ENCODE data around the gene SPSB4.

The SPSB4 gene

DNA sequence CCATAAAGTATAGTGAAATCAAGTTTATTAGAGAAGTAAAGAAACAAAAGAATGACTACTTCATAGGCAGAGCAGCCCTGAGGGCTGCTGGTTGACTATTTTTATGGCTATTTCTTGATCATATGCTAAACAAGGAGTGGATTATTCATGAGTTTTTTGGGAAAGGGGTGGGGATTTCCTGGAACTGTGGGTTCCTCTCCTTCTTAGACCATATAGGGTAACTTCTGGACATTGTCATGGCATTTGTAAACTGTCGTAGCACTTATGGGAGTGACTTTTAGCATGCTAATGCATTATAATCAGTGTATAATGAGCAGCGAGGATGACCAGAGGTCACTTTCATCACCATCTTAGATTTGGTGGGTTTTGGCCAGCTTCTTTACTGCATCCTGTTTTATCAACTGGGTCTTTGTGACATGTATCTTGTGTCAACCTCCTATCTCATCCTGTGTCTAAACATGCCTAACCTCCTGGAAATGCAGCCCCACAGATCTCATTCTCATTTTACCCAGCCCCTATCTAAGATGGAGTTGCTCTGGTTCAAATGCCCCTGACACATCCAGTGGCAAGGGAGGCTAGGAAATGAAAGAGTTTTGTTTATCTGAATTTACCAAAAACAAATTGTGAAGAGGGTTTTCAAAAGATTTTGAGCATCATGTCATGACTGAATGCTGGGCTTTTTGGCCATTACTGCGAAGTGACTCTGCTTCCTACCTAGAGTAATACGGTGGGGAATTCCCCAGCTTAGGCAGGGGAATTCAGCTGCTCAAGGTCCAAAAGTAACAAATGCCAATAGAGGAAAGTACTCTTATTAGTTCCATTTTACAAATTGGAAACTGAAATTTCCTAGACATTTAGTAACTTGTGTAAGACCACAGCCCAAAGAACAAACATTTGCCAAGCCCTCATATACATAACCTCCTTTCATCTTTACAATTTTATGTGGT is 6.2 kb upstream of the SPSB4 start:
- DNase-seq (ENCODE audit: low read depth), result no peak
- no peak overlapping the region for H3K4me3 ChIP-seq (ENCODE audit: low read depth, low read length)
- TF ChIP-seq, protein P1, sequence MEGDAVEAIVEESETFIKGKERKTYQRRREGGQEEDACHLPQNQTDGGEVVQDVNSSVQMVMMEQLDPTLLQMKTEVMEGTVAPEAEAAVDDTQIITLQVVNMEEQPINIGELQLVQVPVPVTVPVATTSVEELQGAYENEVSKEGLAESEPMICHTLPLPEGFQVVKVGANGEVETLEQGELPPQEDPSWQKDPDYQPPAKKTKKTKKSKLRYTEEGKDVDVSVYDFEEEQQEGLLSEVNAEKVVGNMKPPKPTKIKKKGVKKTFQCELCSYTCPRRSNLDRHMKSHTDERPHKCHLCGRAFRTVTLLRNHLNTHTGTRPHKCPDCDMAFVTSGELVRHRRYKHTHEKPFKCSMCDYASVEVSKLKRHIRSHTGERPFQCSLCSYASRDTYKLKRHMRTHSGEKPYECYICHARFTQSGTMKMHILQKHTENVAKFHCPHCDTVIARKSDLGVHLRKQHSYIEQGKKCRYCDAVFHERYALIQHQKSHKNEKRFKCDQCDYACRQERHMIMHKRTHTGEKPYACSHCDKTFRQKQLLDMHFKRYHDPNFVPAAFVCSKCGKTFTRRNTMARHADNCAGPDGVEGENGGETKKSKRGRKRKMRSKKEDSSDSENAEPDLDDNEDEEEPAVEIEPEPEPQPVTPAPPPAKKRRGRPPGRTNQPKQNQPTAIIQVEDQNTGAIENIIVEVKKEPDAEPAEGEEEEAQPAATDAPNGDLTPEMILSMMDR (IDR thresholded peaks at IDR 0.05; ENCODE audit: control insufficient read depth, extremely low read depth, insufficient read depth), result no peak

DNA sequence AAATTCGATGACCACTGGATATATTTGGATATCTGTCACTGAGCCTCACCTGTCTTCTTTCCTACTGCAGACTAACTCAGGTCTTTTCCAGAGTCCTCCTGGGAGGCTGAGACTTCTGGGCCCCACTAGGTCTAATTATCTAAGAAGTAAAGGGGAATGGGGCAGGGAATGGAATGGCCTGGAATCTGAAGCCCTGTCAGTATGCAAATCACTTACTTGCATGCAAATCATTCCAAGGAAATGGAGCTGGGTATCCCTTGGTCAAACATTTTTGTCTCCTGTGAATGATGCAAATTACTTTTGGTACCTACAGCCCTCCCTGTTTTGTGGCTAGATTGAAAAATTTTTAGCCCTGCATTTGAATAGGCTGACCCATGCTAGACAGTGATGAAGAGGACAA is 5.3 kb upstream of the SPSB4 start:
- no peak for DNase-seq (ENCODE audit: low read depth)
- H3K4me3 ChIP-seq (ENCODE audit: low read depth, low read length), result no peak overlapping the region
- TF ChIP-seq, protein P1 (IDR thresholded peaks at IDR 0.05; ENCODE audit: control insufficient read depth, extremely low read depth, insufficient read depth), result no peak

DNA sequence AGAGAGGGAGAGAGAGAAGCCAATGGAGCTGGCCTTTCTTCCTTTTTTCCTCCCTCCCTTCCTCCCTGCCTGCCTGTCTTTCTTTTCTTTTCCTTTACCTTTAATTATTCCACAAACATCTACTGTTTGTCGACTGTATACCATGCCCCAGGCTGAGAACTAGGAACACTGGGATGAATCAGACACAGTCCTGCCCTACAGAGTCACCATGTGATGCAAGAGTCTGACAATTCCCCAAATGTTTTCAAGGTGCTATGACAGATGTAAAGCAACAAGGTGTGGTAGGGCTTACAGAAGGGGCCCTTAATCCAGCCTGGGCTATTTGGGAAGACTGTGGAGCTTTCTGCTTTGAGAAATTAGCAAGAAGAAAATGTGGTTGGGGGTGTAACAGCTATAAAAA is 4.0 kb upstream of the SPSB4 start:
- no peak for DNase-seq (ENCODE audit: low read depth)
- no peak overlapping the region for H3K4me3 ChIP-seq (ENCODE audit: low read depth, low read length)
- TF ChIP-seq, protein P1 (IDR thresholded peaks at IDR 0.05; ENCODE audit: control insufficient read depth, extremely low read depth, insufficient read depth), result no peak

DNA sequence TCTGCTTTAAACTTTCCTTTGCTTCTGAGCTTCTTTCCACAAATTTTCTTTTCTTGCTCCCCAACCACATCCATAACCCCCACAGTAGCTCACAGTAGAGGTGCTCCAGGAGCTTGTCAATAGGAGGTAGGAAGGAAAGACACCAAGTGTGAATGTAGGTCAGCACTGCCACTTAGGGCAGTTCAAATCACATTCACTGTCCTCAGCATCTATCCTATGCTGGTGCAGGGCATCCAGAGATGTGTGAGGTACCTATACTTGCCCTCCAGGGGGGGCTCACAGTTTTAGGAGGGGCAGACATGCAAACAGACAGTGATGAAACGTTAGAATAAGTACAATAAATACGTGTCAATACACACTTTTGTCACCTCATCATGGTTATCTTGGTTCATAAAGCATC is 1.5 kb upstream of the SPSB4 start:
- no peak for DNase-seq (ENCODE audit: low read depth)
- TF ChIP-seq, protein P1 (IDR thresholded peaks at IDR 0.05; ENCODE audit: control insufficient read depth, extremely low read depth, insufficient read depth), result 0 out of 2 replicates have a peak, but pooled peaks have one; percentile 8

DNA sequence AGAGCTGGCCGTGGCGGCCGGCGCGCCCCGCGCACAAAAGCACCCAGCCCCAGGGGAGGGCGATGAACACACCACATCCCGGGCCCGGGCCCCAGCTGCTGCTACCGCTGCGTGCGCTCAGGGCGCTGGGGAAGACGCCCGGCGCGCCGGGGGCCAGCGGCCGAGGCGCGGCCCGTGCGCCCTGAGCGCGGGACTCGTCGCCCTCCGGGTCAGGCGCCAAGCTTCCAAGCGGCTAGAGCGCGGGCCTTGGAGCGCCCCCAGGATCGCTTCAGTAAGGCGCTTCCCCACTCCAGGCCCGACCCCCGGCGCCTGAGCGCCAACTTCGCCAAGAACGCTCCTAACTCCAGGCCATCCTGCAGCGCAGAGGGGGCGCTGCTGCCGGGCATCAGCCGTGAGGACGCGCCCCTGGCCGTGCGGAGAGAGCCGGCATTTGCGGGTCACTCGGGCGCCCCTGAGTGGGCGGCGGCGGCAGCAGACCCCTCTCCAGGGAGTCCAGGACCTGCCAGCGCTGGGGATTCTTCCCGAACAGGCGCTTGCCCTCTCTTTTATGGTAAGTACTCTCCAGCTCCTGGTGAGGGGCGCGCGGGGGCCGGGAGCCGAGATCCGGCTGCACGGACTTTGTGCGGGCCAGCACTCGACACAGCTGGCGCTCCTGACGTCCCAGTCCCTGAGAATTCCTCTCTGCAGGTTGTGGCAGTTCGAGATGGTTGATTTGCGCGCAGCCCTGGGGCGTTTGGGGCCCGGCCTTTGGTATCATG is 475 bp downstream of the SPSB4 start:
- no peak overlapping the region for H3K4me3 ChIP-seq (ENCODE audit: low read depth, low read length)
- TF ChIP-seq, protein P1 (IDR thresholded peaks at IDR 0.05; ENCODE audit: control insufficient read depth, extremely low read depth, insufficient read depth), result 0 out of 2 replicates have a peak, but pooled peaks have one; percentile 16
- DNase-seq (ENCODE audit: low read depth), result no peak

More for the DNA sequence above, 1.5 kb upstream of the SPSB4 start:
- no peak overlapping the region for H3K4me3 ChIP-seq (ENCODE audit: low read depth, low read length)

DNA sequence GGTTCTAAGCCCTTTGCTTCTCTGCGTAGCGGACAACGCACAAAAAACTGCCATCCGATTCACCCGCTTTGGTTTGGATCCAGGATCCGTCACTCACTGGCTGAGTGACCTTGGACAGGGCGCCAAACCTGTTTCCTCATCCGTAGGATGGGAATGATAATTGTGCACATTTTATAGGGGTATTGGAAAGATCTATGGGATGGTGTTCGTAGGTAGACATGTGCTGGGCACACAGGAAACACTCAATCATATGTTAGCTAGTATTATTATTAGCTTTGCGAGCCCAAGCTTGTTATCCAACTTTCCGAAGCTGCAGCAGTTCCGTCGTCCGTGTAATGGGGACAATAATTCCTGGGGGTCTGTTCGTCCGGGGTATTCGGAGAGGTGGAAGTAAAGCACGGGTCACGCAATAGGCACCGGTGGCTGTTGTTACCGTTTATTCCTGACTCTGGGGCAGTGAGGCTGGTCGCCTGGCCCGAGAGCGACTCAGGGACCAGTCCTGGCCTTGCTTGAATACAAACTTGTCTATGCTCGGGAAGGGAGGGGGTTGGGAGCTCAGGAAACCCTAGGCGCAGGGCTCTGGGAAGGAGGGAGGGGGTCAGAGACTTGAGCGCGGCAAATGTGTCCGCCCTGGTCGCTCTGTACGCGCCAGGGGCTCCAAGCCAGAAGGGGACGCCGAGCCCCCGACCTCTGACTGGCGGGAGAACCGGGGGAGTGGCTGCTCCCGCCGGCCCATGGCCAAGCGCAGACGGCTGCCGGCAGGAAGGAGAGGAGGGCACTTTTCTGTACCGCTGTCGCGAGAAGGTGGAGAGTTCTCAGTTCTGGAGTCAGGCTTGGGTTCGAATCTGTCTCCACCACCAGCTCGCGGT is 1.3 kb downstream of the SPSB4 start:
- DNase-seq (ENCODE audit: low read depth), result no peak
- TF ChIP-seq, protein P1 (IDR thresholded peaks at IDR 0.05; ENCODE audit: control insufficient read depth, extremely low read depth, insufficient read depth), result no peak
- no peak overlapping the region for H3K4me3 ChIP-seq (ENCODE audit: low read depth, low read length)

All from LNCaP clone FGC (cell line).